Vagina (tissue), 2 donors: ENCODE results near the gene CADPS. TPM values are rescaled to one million over a fixed set of nuclear protein-coding genes. Genes with fewer than 3 reads are reported as not detected.

ENCODE experiments used
- DNase-seq, 2 donors: peaks; one replicate each; pipeline ENCODE4 v3.0.0-alpha.2; 2017; ENCODE audit errors: extremely low spot score in 2 of 2
- H3K27ac ChIP-seq: fragments of 200-600 bp; sonication (generic); one replicate; pipeline ENCODE4 v1.5.1; 2019
- H3K27me3 ChIP-seq: fragments of 200-600 bp; sonication (generic); one replicate; pipeline ENCODE4 v1.5.1; 2019
- H3K36me3 ChIP-seq, 2 donors: fragments of 200-600 bp; sonication (generic); one replicate each; pipeline ENCODE4 v1.5.1; 2017 to 2019
- H3K4me1 ChIP-seq: fragments of 200-600 bp; sonication (generic); one replicate; pipeline ENCODE4 v1.5.1; 2019
- H3K4me3 ChIP-seq, 2 donors: fragments of 200-600 bp; sonication (generic); 1 replicate in 1 of 2; 2 replicates in 1 of 2; pipeline ENCODE4 v1.5.1; 2016 to 2019
- H3K9me3 ChIP-seq: fragments of 200-600 bp; sonication (generic); one replicate; pipeline ENCODE4 v1.5.1; 2019
- CTCF ChIP-seq, 3 experiments: fragments of 450-650 bp in 2 of 3; fragments of 200-600 bp in 1 of 3; sonication (generic) in 1 of 3; IDR thresholded peaks; one replicate each; pipeline ENCODE4 v1.5.1; 2017 to 2019; ENCODE audit warnings: antibody characterized with exemption in 3 of 3, mild to moderate bottlenecking in 2 of 3, moderate library complexity in 2 of 3
- POLR2A ChIP-seq, 2 donors: fragments of 450-650 bp; IDR thresholded peaks; one replicate each; pipeline ENCODE4 v1.6.1; 2017; ENCODE audit warnings: antibody characterized with exemption in 2 of 2, mild to moderate bottlenecking in 2 of 2, moderate library complexity in 2 of 2
- POLR2AphosphoS5 ChIP-seq, 2 donors: sonication (generic); formaldehyde crosslinking; IDR thresholded peaks; one replicate each; pipeline ENCODE4 v1.9.0; 2017; ENCODE audit warnings: antibody characterized with exemption in 2 of 2, mild to moderate bottlenecking in 2 of 2, low read depth in 1 of 2; ENCODE audit not compliant: insufficient read depth in 1 of 2
- intact Hi-C: fragments of 100-400 bp; cut with DNase I; formaldehyde crosslinking; loops from one replicate; pipeline ENCODE4 v1.15.1; 2023
- total RNA-seq: library from RNA; depleted of rRNA; stranded (reverse); fragments of >200 nt; gene quantifications from one replicate; pipeline ENCODE4 v1.2.3, GENCODE V29; 2016

CADPS gene
- total RNA-seq, 1 donor from 2014 or later = 12.8 TPM

- Histone ChIP-seq H3K27ac (no peak overlapping the region), H3K36me3 (no peaks in the 10 kb centered on the region), H3K4me3 (no peak overlapping the region), H3K9me3 (no peaks in the 10 kb centered on the region), H3K4me1 (peaks cover 26% of the 10 kb centered on the region), H3K27me3 (peaks cover 12% of the 10 kb centered on the region)
- no peak for TF ChIP-seq CTCF (IDR thresholded peaks at IDR 0.05)
- intact Hi-C loops = no loop called here
- DNase-seq = no peak
Observed at GRCh38 chr3:62375655-62376453, 499.4 kb downstream of the CADPS start.

- Histone ChIP-seq H3K4me3 (peak overlapping the region in 1 of 2 donors; percentile 28), H3K4me1 (peaks cover 26% of the 10 kb centered on the region), H3K36me3 (no peaks in the 10 kb centered on the region), H3K9me3 (no peaks in the 10 kb centered on the region), H3K27me3 (peaks cover 12% of the 10 kb centered on the region), H3K27ac (no peak overlapping the region)
- intact Hi-C loops = no loop called here
- DNase-seq = no peak
- TF ChIP-seq POLR2A (IDR thresholded peaks at IDR 0.05) (no peak), CTCF (IDR thresholded peaks at IDR 0.05) (no peak)
Observed at GRCh38 chr3:62374341-62375218, 500.6 kb downstream of the CADPS start.

- H3K4me1 ChIP-seq = peaks cover 30% of the 10 kb centered on the region
- intact Hi-C loops = no loop called here
- TF ChIP-seq CTCF (IDR thresholded peaks at IDR 0.05) (no peak), POLR2AphosphoS5 (IDR thresholded peaks at IDR 0.05; ENCODE audit: insufficient read depth in 1 of 2, low read depth in 1 of 2) (no peak), POLR2A (IDR thresholded peaks at IDR 0.05) (no peak)
- no peaks in the 10 kb centered on the region for H3K9me3 ChIP-seq
- no peaks in the 10 kb centered on the region for H3K36me3 ChIP-seq
- H3K27me3 ChIP-seq = peaks cover 12% of the 10 kb centered on the region
- peak overlapping the region in 1 of 2 donors; percentile 28 for H3K4me3 ChIP-seq
- H3K27ac ChIP-seq = no peak overlapping the region
- DNase-seq = no peak
Observed at GRCh38 chr3:62373714-62374333, 501.4 kb downstream of the CADPS start.

GRCh38 chr3:62373215-62373614 is 502.0 kb downstream of the CADPS start, which contains the start of gene FEZF2:
TSS of gene FEZF2 (minus strand) at chr3:62373550. CDS start at chr3:62372868, 682 bp downstream.
- Histone ChIP-seq H3K4me3 (peak within 1 kb of the TSS in 1 of 2 donors; percentile 28), H3K27ac (no peak within 1 kb of the TSS), H3K36me3 (no peaks in the 10 kb centered on the region), H3K27me3 (peaks cover 16% of the 10 kb centered on the region), H3K4me1 (peaks cover 31% of the 10 kb centered on the region), H3K9me3 (no peaks in the 10 kb centered on the region)
- no peak for TF ChIP-seq POLR2A (IDR thresholded peaks at IDR 0.05)
- DNase-seq = no peak
- intact Hi-C loops = no loop called here

- Histone ChIP-seq H3K27me3 (peaks cover 17% of the 10 kb centered on the region), H3K4me3 (no peak overlapping the region), H3K9me3 (no peaks in the 10 kb centered on the region), H3K27ac (no peak overlapping the region), H3K36me3 (no peaks in the 10 kb centered on the region), H3K4me1 (peaks cover 30% of the 10 kb centered on the region)
- no peak for TF ChIP-seq POLR2AphosphoS5 (IDR thresholded peaks at IDR 0.05; ENCODE audit: insufficient read depth in 1 of 2, low read depth in 1 of 2)
- TF ChIP-seq POLR2A (IDR thresholded peaks at IDR 0.05) = no peak
- TF ChIP-seq CTCF (IDR thresholded peaks at IDR 0.05) = no peak
- DNase-seq = no peak
- intact Hi-C loops = no loop called here
Observed at GRCh38 chr3:62372621-62373041, 502.6 kb downstream of the CADPS start.
